Body of pancreas (tissue), 4 donors: ENCODE data around the gene TOX4. TPM values are rescaled to one million over a fixed set of nuclear protein-coding genes. Genes with fewer than 3 reads are reported as not detected.

Experiments used
- ATAC-seq: fragments of 150-250 bp; one replicate; pipeline ENCODE4 v1.9.1; 2016
- DNase-seq, 4 donors: peaks; one replicate each; pipeline ENCODE4 v3.0.0-alpha.2; 2019
- H3K27ac ChIP-seq, 4 donors: fragments of 200-600 bp; sonication (generic); 1 replicate in 3 of 4; 2 replicates in 1 of 4; pipeline versions ENCODE4 v1.5.1 to v1.6.1; 2016 to 2019; ENCODE audit warnings: mild to moderate bottlenecking in 1 of 4, mixed read lengths in 1 of 4, moderate library complexity in 1 of 4
- H3K27me3 ChIP-seq, 2 donors: fragments of 200-600 bp; sonication (generic); one replicate each; pipeline ENCODE4 v1.6.0; 2016; ENCODE audit warnings: mild to moderate bottlenecking in 1 of 2
- H3K36me3 ChIP-seq, 2 donors: fragments of 200-600 bp; sonication (generic); replicated peaks in 1 of 2; 2 replicates each; pipeline ENCODE4 v1.5.1; 2016; ENCODE audit warnings: low read depth in 2 of 2; ENCODE audit not compliant: insufficient read depth in 1 of 2
- H3K4me1 ChIP-seq: fragments of 200-600 bp; sonication (generic); one replicate; pipeline ENCODE4 v1.6.0; 2016
- H3K4me3 ChIP-seq, 2 donors: fragments of 200-600 bp; sonication (generic); 1 replicate in 1 of 2; 2 replicates in 1 of 2; pipeline ENCODE4 v1.5.1; 2016 to 2019
- H3K9me3 ChIP-seq, 3 donors: fragments of 200-600 bp; sonication (generic); 1 replicate in 2 of 3; 2 replicates in 1 of 3; pipeline ENCODE4 v1.5.1; 2016
- CTCF ChIP-seq, 7 experiments: fragments of 450-650 bp in 4 of 7; fragments of 200-600 bp in 3 of 7; sonication (generic) in 3 of 7; IDR thresholded peaks; one replicate each; pipeline ENCODE4 v1.5.1; 2016 to 2019; ENCODE audit warnings: antibody characterized with exemption in 7 of 7
- POLR2A ChIP-seq, 3 donors: fragments of 450-650 bp; IDR thresholded peaks; one replicate each; pipeline ENCODE4 v1.6.1; 2016; ENCODE audit warnings: antibody characterized with exemption in 3 of 3, mild to moderate bottlenecking in 2 of 3
- WGBS, 2 donors: methylation state at CpG; one replicate each; pipeline ENCODE4 v1.1.5; 2017; 5-methylcytosine and 5-hydroxymethylcytosine counted together
- intact Hi-C: fragments of 100-400 bp; cut with DNase I; formaldehyde crosslinking; loops from one replicate; pipeline ENCODE4 v1.15.1; 2023
- total RNA-seq, 2 donors: library from RNA; depleted of rRNA; stranded (reverse); fragments of >200 nt; gene quantifications; one replicate each; pipeline ENCODE4 v1.1.0, GENCODE V29; 2016

TOX4 gene
- total RNA-seq, 2 donors from 2014 or later: 13.2 to 31.6 TPM

- TF ChIP-seq CTCF (IDR thresholded peaks at IDR 0.05) (no peak), POLR2A (IDR thresholded peaks at IDR 0.05) (no peak)
- Histone ChIP-seq H3K36me3 (no peaks in the 10 kb centered on the region), H3K4me1 (no peaks in the 10 kb centered on the region), H3K27ac (no peak overlapping the region), H3K27me3 (no peaks in the 10 kb centered on the region), H3K9me3 (no peaks in the 10 kb centered on the region), H3K4me3 (no peak overlapping the region)
- DNase-seq (no peak), ATAC-seq (no peak)
- intact Hi-C loops: no loop called here
- WGBS, 2 donors: 75 to 76% methylated on average over 2 of the region's 2 CpGs
Observed at GRCh38 chr14:21518725-21519124, 41.7 kb downstream of the TOX4 start.

- H3K36me3 ChIP-seq: no peaks in the 10 kb centered on the region
- 38 to 41% methylated on average over 1 of the region's 1 CpG for WGBS, 2 donors
- intact Hi-C loops: no loop called here
- no peaks in the 10 kb centered on the region for H3K27me3 ChIP-seq
- DNase-seq (no peak), ATAC-seq (no peak)
- no peaks in the 10 kb centered on the region for H3K9me3 ChIP-seq
- TF ChIP-seq POLR2A (IDR thresholded peaks at IDR 0.05) (no peak), CTCF (IDR thresholded peaks at IDR 0.05) (no peak)
- H3K27ac ChIP-seq: no peak overlapping the region
- no peaks in the 10 kb centered on the region for H3K4me1 ChIP-seq
- H3K4me3 ChIP-seq: no peak overlapping the region
Observed at GRCh38 chr14:21520767-21521166, 43.8 kb downstream of the TOX4 start.

- intact Hi-C loops: no loop called here
- TF ChIP-seq POLR2A (IDR thresholded peaks at IDR 0.05): no peak
- TF ChIP-seq CTCF (IDR thresholded peaks at IDR 0.05): no peak
- 76 to 91% methylated on average over 2 of the region's 2 CpGs for WGBS, 2 donors
- ATAC-seq (no peak), DNase-seq (no peak)
- Histone ChIP-seq H3K36me3 (no peaks in the 10 kb centered on the region), H3K4me3 (no peak overlapping the region), H3K4me1 (peaks cover under 1% of the 10 kb centered on the region), H3K27ac (no peak overlapping the region), H3K27me3 (no peaks in the 10 kb centered on the region), H3K9me3 (no peaks in the 10 kb centered on the region)
Observed at GRCh38 chr14:21521501-21521900, 44.5 kb downstream of the TOX4 start.

GRCh38 chr14:21523203-21523602 lies 46.2 kb downstream of the TOX4 start:
- H3K4me3 ChIP-seq: no peak overlapping the region
- H3K4me1 ChIP-seq: peaks cover 9% of the 10 kb centered on the region
- intact Hi-C loops: no loop called here
- no peak for ATAC-seq
- TF ChIP-seq CTCF (IDR thresholded peaks at IDR 0.05) (no peak), POLR2A (IDR thresholded peaks at IDR 0.05) (no peak)
- no peaks in the 10 kb centered on the region for H3K36me3 ChIP-seq
- DNase-seq: no peak
- no peaks in the 10 kb centered on the region for H3K9me3 ChIP-seq
- H3K27ac ChIP-seq: no peak overlapping the region
- 78 to 83% methylated on average over 6 of the region's 7 CpGs for WGBS, 2 donors
- H3K27me3 ChIP-seq: no peaks in the 10 kb centered on the region

- Histone ChIP-seq H3K36me3 (no peaks in the 10 kb centered on the region), H3K9me3 (no peaks in the 10 kb centered on the region), H3K27me3 (no peaks in the 10 kb centered on the region), H3K27ac (no peak overlapping the region), H3K4me1 (peaks cover 9% of the 10 kb centered on the region), H3K4me3 (no peak overlapping the region)
- whole genome bisulfite sequencing, 2 donors: 64 to 89% methylated on average over 4 to 12 of the region's 18 CpGs
- ATAC-seq: no peak
- TF ChIP-seq CTCF (IDR thresholded peaks at IDR 0.05) (no peak), POLR2A (IDR thresholded peaks at IDR 0.05) (no peak)
- intact Hi-C loops: no loop called here
- no peak for DNase-seq
Observed at GRCh38 chr14:21524575-21525490, 47.8 kb downstream of the TOX4 start.
